Measurements from ENCODE around the gene HHATL.

DNA sequence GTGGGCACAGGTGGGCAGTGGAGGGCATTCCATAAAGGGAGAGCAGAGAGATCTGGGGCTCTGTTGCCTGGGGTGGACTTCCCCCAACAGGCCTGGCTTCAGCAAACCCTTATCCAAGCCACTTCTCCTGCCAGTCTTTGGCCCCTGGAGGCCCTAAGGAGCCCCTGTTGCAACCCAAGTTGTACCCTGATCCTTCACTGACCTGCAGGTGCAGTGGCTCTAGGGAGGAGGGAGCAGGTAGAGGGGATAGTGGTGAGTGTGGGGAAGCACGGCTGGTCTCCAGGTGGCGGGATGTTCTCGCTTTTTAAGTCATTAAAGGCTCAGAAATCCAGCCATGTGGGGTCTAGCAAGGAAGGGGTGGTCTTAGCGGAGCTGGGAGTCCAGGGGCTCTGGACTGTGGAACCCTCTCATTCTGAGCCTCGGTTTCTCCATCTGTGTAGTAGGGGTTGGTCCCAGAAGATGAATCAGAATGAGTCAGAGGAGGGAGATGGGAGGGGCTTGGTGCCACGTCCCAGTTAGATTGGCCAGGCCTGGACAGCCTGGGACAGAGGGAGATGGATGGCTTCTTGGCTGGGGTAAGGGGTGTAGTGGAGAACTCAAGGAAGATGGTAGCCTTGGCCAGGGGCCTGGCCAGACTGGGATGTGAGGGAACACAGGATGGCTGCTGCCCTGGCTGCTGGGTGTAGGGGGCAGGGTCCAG, 46.5 kb downstream of the HHATL start:
- TF ChIP-seq POLR2A (IDR thresholded peaks at IDR 0.05) = no peak
- TF ChIP-seq, protein P1, sequence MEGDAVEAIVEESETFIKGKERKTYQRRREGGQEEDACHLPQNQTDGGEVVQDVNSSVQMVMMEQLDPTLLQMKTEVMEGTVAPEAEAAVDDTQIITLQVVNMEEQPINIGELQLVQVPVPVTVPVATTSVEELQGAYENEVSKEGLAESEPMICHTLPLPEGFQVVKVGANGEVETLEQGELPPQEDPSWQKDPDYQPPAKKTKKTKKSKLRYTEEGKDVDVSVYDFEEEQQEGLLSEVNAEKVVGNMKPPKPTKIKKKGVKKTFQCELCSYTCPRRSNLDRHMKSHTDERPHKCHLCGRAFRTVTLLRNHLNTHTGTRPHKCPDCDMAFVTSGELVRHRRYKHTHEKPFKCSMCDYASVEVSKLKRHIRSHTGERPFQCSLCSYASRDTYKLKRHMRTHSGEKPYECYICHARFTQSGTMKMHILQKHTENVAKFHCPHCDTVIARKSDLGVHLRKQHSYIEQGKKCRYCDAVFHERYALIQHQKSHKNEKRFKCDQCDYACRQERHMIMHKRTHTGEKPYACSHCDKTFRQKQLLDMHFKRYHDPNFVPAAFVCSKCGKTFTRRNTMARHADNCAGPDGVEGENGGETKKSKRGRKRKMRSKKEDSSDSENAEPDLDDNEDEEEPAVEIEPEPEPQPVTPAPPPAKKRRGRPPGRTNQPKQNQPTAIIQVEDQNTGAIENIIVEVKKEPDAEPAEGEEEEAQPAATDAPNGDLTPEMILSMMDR (IDR thresholded peaks at IDR 0.05) = no peak
- no peak for TF ChIP-seq EP300 (IDR thresholded peaks at IDR 0.05)
